Lower leg skin (tissue), 3 donors: ENCODE measurements around the gene SUPT4H1.

Experiments used
- POLR2A ChIP-seq, 2 donors: fragments of 450-650 bp; IDR thresholded peaks; one replicate each; pipeline ENCODE4 v1.6.1; 2016 to 2017; ENCODE audit warnings: antibody characterized with exemption in 2 of 2, mild to moderate bottlenecking in 1 of 2, moderate library complexity in 1 of 2
- TF ChIP-seq, protein P1 (sequence below), 3 donors: fragments of 450-650 bp; IDR thresholded peaks; one replicate each; pipeline ENCODE4 v1.5.1; 2016; ENCODE audit warnings: antibody characterized with exemption in 3 of 3, mild to moderate bottlenecking in 3 of 3, moderate library complexity in 2 of 3

DNA sequence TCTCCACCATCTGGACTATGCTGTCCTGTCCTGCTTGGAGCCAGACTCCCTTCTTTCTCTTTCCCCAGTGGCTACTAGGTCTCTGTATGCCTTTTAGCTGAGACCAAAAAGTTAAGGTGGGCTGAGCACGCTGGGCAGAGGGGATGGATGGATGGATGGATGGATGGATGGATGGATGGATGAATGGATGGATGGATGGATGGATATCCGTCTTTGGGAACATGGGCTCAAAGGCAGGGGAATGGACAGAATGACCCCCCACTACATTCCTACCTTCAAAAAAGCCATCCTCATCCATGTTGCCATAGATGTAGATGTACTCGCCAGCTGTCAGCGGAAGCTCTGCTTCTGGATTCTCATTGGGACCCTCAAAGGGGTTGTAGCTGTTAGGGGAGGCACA is 36.3 kb downstream of the SUPT4H1 start:
- TF ChIP-seq, protein P1, sequence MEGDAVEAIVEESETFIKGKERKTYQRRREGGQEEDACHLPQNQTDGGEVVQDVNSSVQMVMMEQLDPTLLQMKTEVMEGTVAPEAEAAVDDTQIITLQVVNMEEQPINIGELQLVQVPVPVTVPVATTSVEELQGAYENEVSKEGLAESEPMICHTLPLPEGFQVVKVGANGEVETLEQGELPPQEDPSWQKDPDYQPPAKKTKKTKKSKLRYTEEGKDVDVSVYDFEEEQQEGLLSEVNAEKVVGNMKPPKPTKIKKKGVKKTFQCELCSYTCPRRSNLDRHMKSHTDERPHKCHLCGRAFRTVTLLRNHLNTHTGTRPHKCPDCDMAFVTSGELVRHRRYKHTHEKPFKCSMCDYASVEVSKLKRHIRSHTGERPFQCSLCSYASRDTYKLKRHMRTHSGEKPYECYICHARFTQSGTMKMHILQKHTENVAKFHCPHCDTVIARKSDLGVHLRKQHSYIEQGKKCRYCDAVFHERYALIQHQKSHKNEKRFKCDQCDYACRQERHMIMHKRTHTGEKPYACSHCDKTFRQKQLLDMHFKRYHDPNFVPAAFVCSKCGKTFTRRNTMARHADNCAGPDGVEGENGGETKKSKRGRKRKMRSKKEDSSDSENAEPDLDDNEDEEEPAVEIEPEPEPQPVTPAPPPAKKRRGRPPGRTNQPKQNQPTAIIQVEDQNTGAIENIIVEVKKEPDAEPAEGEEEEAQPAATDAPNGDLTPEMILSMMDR (IDR thresholded peaks at IDR 0.05) = no peak
- no peak for TF ChIP-seq POLR2A (IDR thresholded peaks at IDR 0.05)
